Suprapubic skin (tissue), 4 donors: Measurements from ENCODE around the gene PHF8. TPM values are rescaled to one million over a fixed set of nuclear protein-coding genes. Genes with fewer than 3 reads are reported as not detected.

Experiments
- DNase-seq, 2 donors: peaks; one replicate each; pipeline ENCODE4 v3.0.0-alpha.2; 2019; ENCODE audit warnings: low spot score in 2 of 2
- H3K27ac ChIP-seq: fragments of 200-600 bp; sonication (generic); one replicate; pipeline ENCODE4 v1.5.1; 2019
- H3K27me3 ChIP-seq: fragments of 200-600 bp; sonication (generic); one replicate; pipeline ENCODE4 v1.5.1; 2019
- H3K36me3 ChIP-seq: fragments of 200-600 bp; sonication (generic); one replicate; pipeline ENCODE4 v1.5.1; 2019
- H3K4me1 ChIP-seq: fragments of 200-600 bp; sonication (generic); one replicate; pipeline ENCODE4 v1.5.1; 2019
- H3K4me3 ChIP-seq: fragments of 200-600 bp; sonication (generic); one replicate; pipeline ENCODE4 v1.5.1; 2019; ENCODE audit warnings: mild to moderate bottlenecking
- H3K9me3 ChIP-seq: fragments of 200-600 bp; sonication (generic); one replicate; pipeline ENCODE4 v1.5.1; 2019
- EP300 ChIP-seq: sonication (generic); formaldehyde crosslinking; IDR thresholded peaks from one replicate; pipeline ENCODE4 v1.6.1; 2017; ENCODE audit warnings: antibody characterized with exemption
- POLR2A ChIP-seq, 2 donors: fragments of 450-650 bp; IDR thresholded peaks; one replicate each; pipeline ENCODE4 v1.6.1; 2017; ENCODE audit warnings: antibody characterized with exemption in 2 of 2, mild to moderate bottlenecking in 2 of 2, moderate library complexity in 2 of 2
- POLR2AphosphoS5 ChIP-seq, 3 donors: sonication (generic); formaldehyde crosslinking; IDR thresholded peaks; one replicate each; pipeline ENCODE4 v1.6.1; 2017; ENCODE audit warnings: antibody characterized with exemption in 3 of 3
- WGBS: methylation state at CpG from one replicate; pipeline ENCODE4 v1.1.5; 2018; 5-methylcytosine and 5-hydroxymethylcytosine counted together
- total RNA-seq, 4 donors: library from RNA; depleted of rRNA; stranded (reverse); fragments of >200 nt; gene quantifications; one replicate each; pipeline ENCODE4 v1.1.0, GENCODE V29; 2016
- TF ChIP-seq, protein P1 (sequence below), 2 donors: fragments of 200-600 bp in 1 of 2; fragments of 450-650 bp in 1 of 2; sonication (generic) in 1 of 2; IDR thresholded peaks; one replicate each; pipeline ENCODE4 v1.5.1; 2016 to 2019; ENCODE audit warnings: antibody characterized with exemption in 2 of 2, mild to moderate bottlenecking in 1 of 2, moderate library complexity in 1 of 2

PHF8 gene
- total RNA-seq, 4 donors from 2014 or later = 17.5 to 72.2 (median 25.4) TPM

DNA sequence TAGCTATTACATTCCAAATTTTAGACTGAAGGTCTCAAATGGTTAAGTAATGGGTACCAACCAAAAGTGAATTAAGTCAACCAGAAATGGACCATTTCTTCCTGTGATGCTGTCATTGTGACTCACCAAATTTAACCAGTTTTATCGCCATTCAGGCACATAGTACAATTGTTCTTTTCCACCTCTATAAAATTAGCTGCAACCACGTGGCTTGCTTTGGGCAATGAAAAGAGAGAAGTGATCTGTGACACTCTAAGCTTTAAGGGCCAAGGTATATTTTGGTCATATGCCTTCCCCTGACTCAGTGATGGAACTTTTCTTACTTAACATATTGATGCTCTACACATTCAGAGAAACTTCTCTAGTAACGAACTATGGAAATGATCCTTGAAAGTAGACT is 20.3 kb upstream of the PHF8 start:
- no peaks in the 10 kb centered on the region for H3K9me3 ChIP-seq
- no peak overlapping the region for H3K4me3 ChIP-seq
- H3K4me1 ChIP-seq = no peaks in the 10 kb centered on the region
- no peak overlapping the region for H3K27ac ChIP-seq
- H3K36me3 ChIP-seq = no peaks in the 10 kb centered on the region
- no peaks in the 10 kb centered on the region for H3K27me3 ChIP-seq
- WGBS = 83% methylated on average over 3 of the region's 3 CpGs
- no peak for DNase-seq
- TF ChIP-seq POLR2A (IDR thresholded peaks at IDR 0.05) = no peak
- no peak for TF ChIP-seq POLR2AphosphoS5 (IDR thresholded peaks at IDR 0.05)
- TF ChIP-seq, protein P1, sequence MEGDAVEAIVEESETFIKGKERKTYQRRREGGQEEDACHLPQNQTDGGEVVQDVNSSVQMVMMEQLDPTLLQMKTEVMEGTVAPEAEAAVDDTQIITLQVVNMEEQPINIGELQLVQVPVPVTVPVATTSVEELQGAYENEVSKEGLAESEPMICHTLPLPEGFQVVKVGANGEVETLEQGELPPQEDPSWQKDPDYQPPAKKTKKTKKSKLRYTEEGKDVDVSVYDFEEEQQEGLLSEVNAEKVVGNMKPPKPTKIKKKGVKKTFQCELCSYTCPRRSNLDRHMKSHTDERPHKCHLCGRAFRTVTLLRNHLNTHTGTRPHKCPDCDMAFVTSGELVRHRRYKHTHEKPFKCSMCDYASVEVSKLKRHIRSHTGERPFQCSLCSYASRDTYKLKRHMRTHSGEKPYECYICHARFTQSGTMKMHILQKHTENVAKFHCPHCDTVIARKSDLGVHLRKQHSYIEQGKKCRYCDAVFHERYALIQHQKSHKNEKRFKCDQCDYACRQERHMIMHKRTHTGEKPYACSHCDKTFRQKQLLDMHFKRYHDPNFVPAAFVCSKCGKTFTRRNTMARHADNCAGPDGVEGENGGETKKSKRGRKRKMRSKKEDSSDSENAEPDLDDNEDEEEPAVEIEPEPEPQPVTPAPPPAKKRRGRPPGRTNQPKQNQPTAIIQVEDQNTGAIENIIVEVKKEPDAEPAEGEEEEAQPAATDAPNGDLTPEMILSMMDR (IDR thresholded peaks at IDR 0.05) = no peak
- no peak for TF ChIP-seq EP300

DNA sequence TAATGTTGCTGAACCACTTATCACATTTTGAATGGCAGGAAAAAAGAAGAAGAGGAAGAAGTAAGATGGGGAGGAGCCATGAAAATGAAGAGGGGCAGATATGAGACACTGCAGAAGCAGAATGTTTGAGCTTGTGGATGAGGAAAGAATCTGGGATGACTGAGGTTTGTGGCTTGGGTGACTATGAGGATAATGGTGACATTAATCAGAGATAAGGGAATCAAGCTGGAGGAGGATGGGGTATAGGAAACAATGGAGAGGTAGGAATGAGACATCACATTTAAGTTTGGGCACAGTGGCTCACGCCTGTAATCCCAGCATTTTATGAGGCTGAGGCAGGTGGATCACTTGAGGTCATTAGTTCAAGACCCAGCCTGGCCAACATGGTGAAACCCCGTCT is 19.1 kb upstream of the PHF8 start:
- no peak for TF ChIP-seq EP300
- TF ChIP-seq POLR2AphosphoS5 (IDR thresholded peaks at IDR 0.05) = no peak
- no peak for TF ChIP-seq POLR2A (IDR thresholded peaks at IDR 0.05)
- TF ChIP-seq, protein P1 (IDR thresholded peaks at IDR 0.05) = no peak
- DNase-seq = no peak
- no peaks in the 10 kb centered on the region for H3K36me3 ChIP-seq
- WGBS = 71% methylated on average over 2 of the region's 2 CpGs
- H3K4me1 ChIP-seq = no peaks in the 10 kb centered on the region
- no peaks in the 10 kb centered on the region for H3K27me3 ChIP-seq
- no peak overlapping the region for H3K27ac ChIP-seq
- no peak overlapping the region for H3K4me3 ChIP-seq
- H3K9me3 ChIP-seq = no peaks in the 10 kb centered on the region

DNA sequence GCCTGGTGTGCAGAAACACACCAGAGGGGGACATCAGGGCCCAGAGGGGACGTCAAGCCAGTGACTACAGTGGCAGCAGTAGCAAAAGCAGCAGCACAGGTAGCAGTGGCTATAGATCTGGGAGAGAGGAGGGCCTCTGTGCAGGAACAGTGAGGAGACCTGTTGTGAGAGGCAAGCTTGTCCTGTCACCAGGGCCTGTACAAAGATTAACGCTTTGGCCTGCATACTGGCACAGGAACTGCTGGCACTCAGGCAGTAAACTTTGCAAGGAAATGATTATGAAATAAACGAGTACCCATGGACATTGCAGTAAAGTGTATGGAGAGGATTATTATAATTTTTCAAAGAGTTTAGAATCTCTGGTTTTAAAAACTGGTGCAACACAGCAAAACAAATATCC is 5.5 kb upstream of the PHF8 start:
- Histone ChIP-seq H3K9me3 (no peaks in the 10 kb centered on the region), H3K36me3 (no peaks in the 10 kb centered on the region), H3K27ac (no peak overlapping the region), H3K4me3 (no peak overlapping the region), H3K27me3 (no peaks in the 10 kb centered on the region), H3K4me1 (no peaks in the 10 kb centered on the region)
- no peak for TF ChIP-seq POLR2A (IDR thresholded peaks at IDR 0.05)
- no peak for TF ChIP-seq EP300
- TF ChIP-seq POLR2AphosphoS5 (IDR thresholded peaks at IDR 0.05) = no peak
- TF ChIP-seq, protein P1 (IDR thresholded peaks at IDR 0.05) = no peak
- no peak for DNase-seq
- WGBS = 41% methylated on average over 3 of the region's 3 CpGs

DNA sequence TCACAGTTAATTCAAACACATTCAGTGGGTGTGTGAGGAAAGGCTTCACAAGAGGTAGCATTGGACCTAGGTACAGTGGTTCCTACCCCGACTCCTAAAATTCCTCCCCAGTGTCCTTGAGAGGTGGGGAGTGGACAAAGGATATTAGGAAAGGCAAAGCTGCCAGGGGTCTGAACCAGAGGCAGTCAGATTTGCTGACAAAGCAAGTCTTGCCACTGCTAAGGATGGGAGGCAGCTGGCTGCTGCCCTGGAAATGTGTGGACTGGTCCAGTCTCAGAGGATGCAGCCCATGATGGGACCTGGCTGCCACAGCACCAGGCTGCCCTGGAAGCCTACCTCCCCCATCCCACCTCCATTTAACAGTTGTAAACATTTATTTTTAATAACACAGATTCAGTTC is 4.1 kb upstream of the PHF8 start:
- Histone ChIP-seq H3K4me3 (no peak overlapping the region), H3K4me1 (no peaks in the 10 kb centered on the region), H3K36me3 (no peaks in the 10 kb centered on the region), H3K27me3 (no peaks in the 10 kb centered on the region), H3K9me3 (no peaks in the 10 kb centered on the region), H3K27ac (no peak overlapping the region)
- TF ChIP-seq POLR2AphosphoS5 (IDR thresholded peaks at IDR 0.05) (no peak), POLR2A (IDR thresholded peaks at IDR 0.05) (no peak), EP300 (no peak)
- TF ChIP-seq, protein P1 (IDR thresholded peaks at IDR 0.05) = no peak
- no peak for DNase-seq
- WGBS = 81% methylated on average over 1 of the region's 1 CpG

DNA sequence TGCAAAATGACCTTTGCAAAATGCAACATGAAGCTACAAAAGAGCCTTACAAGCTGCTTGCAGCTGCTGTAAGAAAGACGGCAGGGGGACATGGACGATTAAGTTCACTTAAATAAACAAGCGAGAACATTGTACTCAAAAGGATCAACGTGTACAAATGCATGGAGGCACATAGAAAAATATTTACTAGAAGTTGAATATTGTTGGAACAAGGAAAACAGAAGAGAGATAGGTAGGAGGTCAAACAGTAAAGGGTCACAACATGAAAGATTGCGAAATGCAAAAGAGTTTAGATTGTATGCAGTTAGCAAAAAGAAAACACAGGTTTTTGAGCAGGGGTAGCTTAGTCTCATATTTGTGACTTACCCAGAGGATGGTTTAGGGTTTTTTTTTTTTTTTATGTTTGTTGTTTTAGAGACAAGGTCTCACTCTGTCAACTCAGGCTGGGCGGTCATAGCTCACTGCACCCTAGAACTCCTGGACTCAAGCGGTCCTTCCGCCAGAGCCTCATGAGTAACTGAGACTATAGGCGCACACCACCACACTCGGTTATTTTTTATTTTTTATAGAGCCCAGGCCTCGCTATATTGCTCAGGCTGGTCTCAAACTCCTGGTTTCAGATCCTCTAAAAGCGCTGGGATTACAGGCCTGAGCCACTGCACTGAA is 1.4 kb upstream of the PHF8 start:
- Histone ChIP-seq H3K27ac (no peak overlapping the region), H3K27me3 (no peaks in the 10 kb centered on the region), H3K4me3 (no peak overlapping the region), H3K4me1 (peaks cover 7% of the 10 kb centered on the region), H3K36me3 (peaks cover 10% of the 10 kb centered on the region), H3K9me3 (no peaks in the 10 kb centered on the region)
- TF ChIP-seq POLR2AphosphoS5 (IDR thresholded peaks at IDR 0.05) = no peak
- no peak for TF ChIP-seq EP300
- TF ChIP-seq POLR2A (IDR thresholded peaks at IDR 0.05) = no peak
- TF ChIP-seq, protein P1 (IDR thresholded peaks at IDR 0.05) = no peak
- no peak for DNase-seq
- 82% methylated on average over 12 of the region's 12 CpGs for WGBS
